Pancreas (tissue), 10 donors: ENCODE measurements around the gene PNLIPRP2. TPM values are rescaled to one million over a fixed set of nuclear protein-coding genes. Genes with fewer than 3 reads are reported as not detected.

Experiments
- ATAC-seq, 4 donors: fragments of 200-7000 bp; cut with Tn5 transposase; one replicate each; pipeline versions ENCODE4 v1.8.0 to v1.9.1; 2020; ENCODE audit warnings: mild to moderate bottlenecking in 4 of 4, moderate library complexity in 4 of 4
- DNase-seq, 6 donors: peaks; one replicate each; pipeline ENCODE4 v3.0.0-alpha.2; 2020
- FAIRE-seq: peaks from 2 replicates; lab custom pipeline; 2012; peaks lifted over from hg19 to GRCh38; lab: Jason Lieb, UNC
- H3K27ac ChIP-seq, 4 donors: fragments of 200-600 bp; sonication (generic); 1 replicate in 3 of 4; 2 replicates in 1 of 4; pipeline versions ENCODE4 v1.5.0 to v1.8.0; 2020
- H3K27me3 ChIP-seq, 4 donors: fragments of 200-600 bp; one replicate each; pipeline ENCODE4 v1.8.0; 2021
- H3K36me3 ChIP-seq, 3 donors: fragments of 200-600 bp; sonication (generic) in 1 of 3; one replicate each; pipeline versions ENCODE4 v1.5.0 to v1.8.0; 2020 to 2021
- H3K4me1 ChIP-seq, 3 donors: fragments of 200-600 bp; one replicate each; pipeline ENCODE4 v1.8.0; 2021
- H3K4me3 ChIP-seq, 4 donors: fragments of 200-600 bp; sonication (generic) in 2 of 4; one replicate each; pipeline versions ENCODE4 v1.5.0 to v1.8.0; 2020 to 2021
- H3K9me3 ChIP-seq, 4 donors: fragments of 200-600 bp; one replicate each; pipeline ENCODE4 v1.8.0; 2021
- CTCF ChIP-seq, 4 donors: fragments of 200-600 bp; sonication (generic) in 3 of 4; IDR thresholded peaks; one replicate each; pipeline versions ENCODE4 v1.5.0 to v1.8.0; 2021; ENCODE audit warnings: antibody characterized with exemption in 4 of 4
- WGBS, 2 donors: extraction: QIAGEN DNeasy Blood & Tissue Kit; methylation state at CpG; one replicate each; pipeline ENCODE4 v1.1.7; 2013; 5-methylcytosine and 5-hydroxymethylcytosine counted together
- intact Hi-C, 3 donors: fragments of 100-400 bp; cut with DNase I; formaldehyde crosslinking; loops; one replicate each; pipeline versions ENCODE4 v1.11.1 to v1.14.2; 2022
- polyA plus RNA-seq, 2 donors: library from polyadenylated mRNA; stranded (reverse); fragments of 200-250 nt; gene quantifications; one replicate each; pipeline ENCODE4 v1.2.3, GENCODE V29; 2013
- total RNA-seq, 6 donors: library from RNA; stranded (reverse); fragmentation: NEBNext Ultra II Directional in 4 of 6; extraction: Animal tissue kit (Norgen Biotek cat#: 25700) in 4 of 6; gene quantifications; one replicate each; pipeline versions ENCODE4 v1.2.1 to v1.2.4, GENCODE V29; 2021 to 2023
- donor health status: healthy with polysubstance abuse.
- donor health status: DM: no; HTN: no; CAD: no; lungs with moderate emphysema.
- donor health status: DM: no; HTN: no; CAD: no.
- donor health status: control.
- donor health status: control.
- donor health status: Bipolar disorder and iron deficiency.
- donor health status: DM: yes; HTN: yes; CAD: no.
- donor health status: DM: no; HTN: no; CAD: no.
- donor health status: DM: no; HTN: no; CAD: no.
- donor health status: DM: yes; HTN: yes; CAD: no.

The PNLIPRP2 gene
- total and polyA plus RNA-seq, 8 donors, result 455 to 7,545 (median 2,236) TPM

DNA sequence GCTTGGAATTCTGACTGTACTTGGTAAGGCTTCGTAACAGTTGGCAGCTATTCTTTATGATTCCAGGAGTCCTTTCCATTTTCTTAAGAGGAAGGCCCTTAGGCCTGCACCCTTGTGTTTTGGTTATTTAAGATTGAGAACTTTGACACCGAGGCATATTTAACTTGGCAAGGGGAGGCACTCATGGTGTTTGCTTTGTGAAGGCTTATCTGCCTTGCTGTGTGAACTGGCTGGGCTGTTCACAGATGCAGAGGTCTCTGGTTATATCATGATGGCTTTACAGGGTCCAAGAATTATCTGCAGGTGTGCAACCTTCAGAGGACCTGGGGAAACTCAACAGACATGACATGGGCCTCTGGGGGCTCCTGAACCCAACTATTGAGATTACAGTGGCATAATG lies 30.8 kb upstream of the PNLIPRP2 start:
- Histone ChIP-seq H3K27me3 (no peaks in the 10 kb centered on the region), H3K4me3 (peak overlapping the region in 2 of 4 donors; percentile 46 to 52), H3K9me3 (no peaks in the 10 kb centered on the region), H3K4me1 (peaks cover 8 to 22% (median 13%) of the 10 kb centered on the region in 3 donors), H3K27ac (peak overlapping the region; percentile 91 to 95 (median 94)), H3K36me3 (peaks cover 0 to 25% (median 0%) of the 10 kb centered on the region in 3 donors)
- peak; percentile 57 to 70 (median 64) for ATAC-seq
- intact Hi-C loops, result loop anchor here in 1 of 3 donors (5.0 kb wide), 1 partner anchor 48 kb away; no protein-coding TSS in a partner anchor
- no peak for TF ChIP-seq CTCF (IDR thresholded peaks at IDR 0.05)
- no peak for FAIRE-seq
- peak in 4 of 6 donors; percentile 59 to 88 (median 84) for DNase-seq
- WGBS, 2 donors, result 14 to 23% methylated on average over 2 of the region's 2 CpGs

- intact Hi-C loops, result loop anchor here in 1 of 3 donors (5.0 kb wide), 1 partner anchor 49 kb away; no protein-coding TSS in a partner anchor
- FAIRE-seq (no peak), ATAC-seq (peak; percentile 48 to 65 (median 62)), DNase-seq (peak in 4 of 6 donors; percentile 67 to 86 (median 83))
- Histone ChIP-seq H3K4me1 (peaks cover 8 to 22% (median 13%) of the 10 kb centered on the region in 3 donors), H3K4me3 (peak within 1 kb of the TSS; percentile 36 to 52 (median 42)), H3K9me3 (no peaks in the 10 kb centered on the region), H3K27ac (peak within 1 kb of the TSS; percentile 91 to 95 (median 94)), H3K36me3 (peaks cover 0 to 28% (median 0%) of the 10 kb centered on the region in 3 donors), H3K27me3 (no peaks in the 10 kb centered on the region)
- WGBS, 2 donors, result 33 to 38% methylated on average over 9 of the region's 9 CpGs
- TF ChIP-seq CTCF (IDR thresholded peaks at IDR 0.05), result no peak
Measured at GRCh38 chr10:116590590-116591444, 29.9 kb upstream of the PNLIPRP2 start, which contains the start of gene PNLIPRP1. Gene PNLIPRP1, plus strand, starts transcription at chr10:116590959. Its CDS starts 171 bp downstream, at chr10:116591130.

- peak overlapping the region; percentile 91 to 95 (median 94) for H3K27ac ChIP-seq
- DNase-seq (peak in 1 of 6 donors; percentile 15), FAIRE-seq (no peak), ATAC-seq (peak in 1 of 4 donors; percentile 0)
- TF ChIP-seq CTCF (IDR thresholded peaks at IDR 0.05), result no peak
- H3K36me3 ChIP-seq, result peaks cover 0 to 41% (median 0%) of the 10 kb centered on the region in 3 donors
- H3K4me3 ChIP-seq, result peak overlapping the region in 3 of 4 donors; percentile 38 to 52 (median 46)
- peaks cover under 1 to 20% (median 8%) of the 10 kb centered on the region in 3 donors for H3K4me1 ChIP-seq
- 17 to 35% methylated on average over 5 of the region's 5 CpGs for WGBS, 2 donors
- intact Hi-C loops, result loop anchor here in 1 of 3 donors (5.0 kb wide), 1 partner anchor 51 kb away; no protein-coding TSS in a partner anchor
- no peaks in the 10 kb centered on the region for H3K9me3 ChIP-seq
- no peaks in the 10 kb centered on the region for H3K27me3 ChIP-seq
Measured at GRCh38 chr10:116593139-116593740, 27.5 kb upstream of the PNLIPRP2 start.

DNA sequence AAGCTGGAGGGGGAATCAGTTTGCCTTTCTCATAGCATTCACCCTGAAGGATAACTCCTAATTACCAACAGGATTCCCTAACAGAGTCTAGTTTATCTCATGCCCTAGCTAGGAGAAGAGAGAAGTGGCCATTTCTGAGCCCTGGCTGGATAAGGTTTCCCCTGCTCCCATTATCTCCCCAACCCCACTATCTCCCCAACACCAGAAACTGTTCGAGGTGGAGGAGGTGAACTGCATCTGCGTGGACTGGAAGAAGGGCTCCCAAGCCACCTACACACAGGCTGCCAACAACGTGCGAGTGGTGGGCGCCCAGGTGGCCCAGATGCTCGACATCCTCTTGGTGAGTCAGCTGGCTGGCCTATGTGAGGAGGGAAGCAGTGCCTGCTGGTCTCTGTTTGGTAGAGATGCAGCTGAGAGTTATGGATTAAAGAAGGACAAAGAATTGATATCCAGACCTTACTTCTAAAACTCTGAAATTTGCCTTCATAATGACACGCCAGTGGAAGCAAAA lies 26.2 kb upstream of the PNLIPRP2 start:
- WGBS, 2 donors, result 45 to 49% methylated on average over 7 of the region's 7 CpGs
- no peak for TF ChIP-seq CTCF (IDR thresholded peaks at IDR 0.05)
- Histone ChIP-seq H3K36me3 (peaks cover 0 to 42% (median 0%) of the 10 kb centered on the region in 3 donors), H3K4me3 (peak overlapping the region in 3 of 4 donors; percentile 38 to 52 (median 46)), H3K4me1 (peaks cover 0 to 17% (median under 1%) of the 10 kb centered on the region in 3 donors), H3K27ac (peak overlapping the region; percentile 39 to 95 (median 93)), H3K27me3 (no peaks in the 10 kb centered on the region), H3K9me3 (no peaks in the 10 kb centered on the region)
- intact Hi-C loops, result loop anchor here in 1 of 3 donors (5.0 kb wide), 1 partner anchor 52 kb away; no protein-coding TSS in a partner anchor
- FAIRE-seq, result no peak
- ATAC-seq, result no peak
- peak in 3 of 6 donors; percentile 30 to 67 (median 66) for DNase-seq
